ENCODE data around the gene GAS2. TPM values are rescaled to one million over a fixed set of nuclear protein-coding genes. Genes with fewer than 3 reads are reported as not detected.

Gene GAS2
- total and polyA plus RNA-seq, 2 donors (not counting 1 experiment from before 2014, with no cell fraction given), result 2.5 to 6.5 TPM

GRCh38 chr11:22733475-22734248, 67.3 kb downstream of the GAS2 start:
- intact Hi-C loops (cut with micrococcal nuclease), result no loop called here
- DNase-seq, result no peak
- no peaks in the 10 kb centered on the region for H3K9me3 Mint-ChIP-seq (ENCODE audit: insufficient read depth)
- no peaks in the 10 kb centered on the region for H3K4me1 ChIP-seq (ENCODE audit: control insufficient read depth in 2 of 2, insufficient read depth in 2 of 2, low read length in 2 of 2)
- CTCF ChIA-PET, result no interaction called here
- H3K27me3 Mint-ChIP-seq, result no peaks in the 10 kb centered on the region
- H3K79me2 ChIP-seq (ENCODE audit: control insufficient read depth, insufficient read depth, low read length), result no peaks in the 10 kb centered on the region
- H2AFZ ChIP-seq (ENCODE audit: insufficient read depth, low read depth, low read length, poor library complexity, severe bottlenecking), result no peak overlapping the region
- no peaks in the 10 kb centered on the region for H3K36me3 ChIP-seq (replicated peaks in 1 of 2; ENCODE audit: control extremely low read depth in 1 of 2, control insufficient read depth in 1 of 2, extremely low read depth in 1 of 2, insufficient read depth in 2 of 2, low read length in 1 of 2)
- H3K27me3 ChIP-seq (replicated peaks in 1 of 4; ENCODE audit: control extremely low read depth in 1 of 4, control insufficient read depth in 3 of 4, insufficient read depth in 4 of 4, low read length in 3 of 4), result no peaks in the 10 kb centered on the region
- no peak overlapping the region for H3K27ac ChIP-seq (ENCODE audit: low read length in 2 of 2)
- TF ChIP-seq EZH2 (IDR thresholded peaks at IDR 0.05; ENCODE audit: borderline replicate concordance, insufficient read depth, low read depth, low read length, poor library complexity, severe bottlenecking), result no peak
- TF ChIP-seq CTCF (IDR thresholded peaks at IDR 0.05), result no peak
- H3K4me1 Mint-ChIP-seq, result no peaks in the 10 kb centered on the region
- no peaks in the 10 kb centered on the region for H4K20me1 ChIP-seq (ENCODE audit: control insufficient read depth, insufficient read depth, low read length, poor library complexity, severe bottlenecking)
- no peaks in the 10 kb centered on the region for H3K9me3 ChIP-seq (ENCODE audit: control extremely low read depth in 1 of 3, control insufficient read depth in 2 of 3, insufficient read depth in 1 of 3, low read length in 2 of 3)
- POLR2A ChIA-PET, result no interaction called here
- no peak overlapping the region for H3K4me3 ChIP-seq (ENCODE audit: control extremely low read depth in 1 of 5, extremely low read depth in 1 of 5, insufficient read depth in 1 of 5, low read depth in 2 of 5, low read length in 4 of 5)
- no peak overlapping the region for H3K4me2 ChIP-seq (replicated peaks; ENCODE audit: low read depth, low read length, poor library complexity, severe bottlenecking)
- ATAC-seq (ENCODE audit: low read depth), result no peak
- H3K9ac ChIP-seq (ENCODE audit: low read length), result no peak overlapping the region
- no CpG with 5 or more reads among the region's 1 CpG for WGBS (ENCODE audit: insufficient coverage)
- H3K4me3 Mint-ChIP-seq, result no peak overlapping the region
- no peak overlapping the region for H3K27ac Mint-ChIP-seq

- Histone ChIP-seq H2AFZ (ENCODE audit: insufficient read depth, low read depth, low read length, poor library complexity, severe bottlenecking) (no peak overlapping the region), H3K79me2 (ENCODE audit: control insufficient read depth, insufficient read depth, low read length) (no peaks in the 10 kb centered on the region), H3K4me3 (ENCODE audit: control extremely low read depth in 1 of 5, extremely low read depth in 1 of 5, insufficient read depth in 1 of 5, low read depth in 2 of 5, low read length in 4 of 5) (no peak overlapping the region), H3K9me3 (ENCODE audit: control extremely low read depth in 1 of 3, control insufficient read depth in 2 of 3, insufficient read depth in 1 of 3, low read length in 2 of 3) (no peaks in the 10 kb centered on the region), H3K9ac (ENCODE audit: low read length) (no peak overlapping the region), H3K27me3 (replicated peaks in 1 of 4; ENCODE audit: control extremely low read depth in 1 of 4, control insufficient read depth in 3 of 4, insufficient read depth in 4 of 4, low read length in 3 of 4) (no peaks in the 10 kb centered on the region), H3K27ac (ENCODE audit: low read length in 2 of 2) (no peak overlapping the region), H4K20me1 (ENCODE audit: control insufficient read depth, insufficient read depth, low read length, poor library complexity, severe bottlenecking) (no peaks in the 10 kb centered on the region), H3K4me2 (replicated peaks; ENCODE audit: low read depth, low read length, poor library complexity, severe bottlenecking) (no peak overlapping the region), H3K4me1 (ENCODE audit: control insufficient read depth in 2 of 2, insufficient read depth in 2 of 2, low read length in 2 of 2) (no peaks in the 10 kb centered on the region), H3K36me3 (replicated peaks in 1 of 2; ENCODE audit: control extremely low read depth in 1 of 2, control insufficient read depth in 1 of 2, extremely low read depth in 1 of 2, insufficient read depth in 2 of 2, low read length in 1 of 2) (no peaks in the 10 kb centered on the region)
- DNase-seq (no peak), ATAC-seq (ENCODE audit: low read depth) (no peak)
- intact Hi-C loops (cut with micrococcal nuclease), result no loop called here
- no peak overlapping the region for H3K4me3 Mint-ChIP-seq
- CTCF ChIA-PET, result no interaction called here
- no peaks in the 10 kb centered on the region for H3K9me3 Mint-ChIP-seq (ENCODE audit: insufficient read depth)
- WGBS (ENCODE audit: insufficient coverage), result no CpG with 5 or more reads among the region's 2 CpGs
- POLR2A ChIA-PET, result no interaction called here
- H3K27ac Mint-ChIP-seq, result no peak overlapping the region
- H3K27me3 Mint-ChIP-seq, result no peaks in the 10 kb centered on the region
- no peaks in the 10 kb centered on the region for H3K4me1 Mint-ChIP-seq
- TF ChIP-seq EZH2 (IDR thresholded peaks at IDR 0.05; ENCODE audit: borderline replicate concordance, insufficient read depth, low read depth, low read length, poor library complexity, severe bottlenecking), result no peak
- no peak for TF ChIP-seq CTCF (IDR thresholded peaks at IDR 0.05)
These were observed 68.4 kb downstream of the GAS2 start for GRCh38 chr11:22734628-22735345.

Data from B cell (primary cell).